ENCODE data around the gene RTP2.

The RTP2 gene

DNA sequence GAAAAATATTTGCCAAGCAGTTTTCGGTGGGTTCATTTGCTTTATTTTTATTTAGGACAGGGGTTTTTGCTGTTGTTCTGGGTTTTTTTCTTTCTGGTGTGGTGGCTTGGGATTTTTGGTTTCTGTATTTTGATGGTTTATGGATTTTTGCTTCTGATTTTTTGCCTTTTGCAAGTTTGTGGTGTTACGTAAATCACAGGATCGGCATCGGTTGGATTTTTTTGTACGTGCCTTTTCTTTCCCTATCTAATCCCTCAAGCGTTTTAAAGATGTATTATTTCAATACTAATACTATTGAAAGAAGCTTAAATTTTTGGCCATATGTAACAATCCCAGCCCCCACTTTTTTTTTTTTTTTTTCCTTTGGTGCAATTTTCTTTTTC lies 43.7 kb upstream of the RTP2 start:
- TF ChIP-seq, protein P1, sequence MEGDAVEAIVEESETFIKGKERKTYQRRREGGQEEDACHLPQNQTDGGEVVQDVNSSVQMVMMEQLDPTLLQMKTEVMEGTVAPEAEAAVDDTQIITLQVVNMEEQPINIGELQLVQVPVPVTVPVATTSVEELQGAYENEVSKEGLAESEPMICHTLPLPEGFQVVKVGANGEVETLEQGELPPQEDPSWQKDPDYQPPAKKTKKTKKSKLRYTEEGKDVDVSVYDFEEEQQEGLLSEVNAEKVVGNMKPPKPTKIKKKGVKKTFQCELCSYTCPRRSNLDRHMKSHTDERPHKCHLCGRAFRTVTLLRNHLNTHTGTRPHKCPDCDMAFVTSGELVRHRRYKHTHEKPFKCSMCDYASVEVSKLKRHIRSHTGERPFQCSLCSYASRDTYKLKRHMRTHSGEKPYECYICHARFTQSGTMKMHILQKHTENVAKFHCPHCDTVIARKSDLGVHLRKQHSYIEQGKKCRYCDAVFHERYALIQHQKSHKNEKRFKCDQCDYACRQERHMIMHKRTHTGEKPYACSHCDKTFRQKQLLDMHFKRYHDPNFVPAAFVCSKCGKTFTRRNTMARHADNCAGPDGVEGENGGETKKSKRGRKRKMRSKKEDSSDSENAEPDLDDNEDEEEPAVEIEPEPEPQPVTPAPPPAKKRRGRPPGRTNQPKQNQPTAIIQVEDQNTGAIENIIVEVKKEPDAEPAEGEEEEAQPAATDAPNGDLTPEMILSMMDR (IDR thresholded peaks at IDR 0.05; ENCODE audit: control insufficient read depth, extremely low read depth, insufficient read depth): no peak
- no peak for DNase-seq (ENCODE audit: low read depth)
- H3K4me3 ChIP-seq (ENCODE audit: low read depth, low read length): peak overlapping the region; percentile 89

DNA sequence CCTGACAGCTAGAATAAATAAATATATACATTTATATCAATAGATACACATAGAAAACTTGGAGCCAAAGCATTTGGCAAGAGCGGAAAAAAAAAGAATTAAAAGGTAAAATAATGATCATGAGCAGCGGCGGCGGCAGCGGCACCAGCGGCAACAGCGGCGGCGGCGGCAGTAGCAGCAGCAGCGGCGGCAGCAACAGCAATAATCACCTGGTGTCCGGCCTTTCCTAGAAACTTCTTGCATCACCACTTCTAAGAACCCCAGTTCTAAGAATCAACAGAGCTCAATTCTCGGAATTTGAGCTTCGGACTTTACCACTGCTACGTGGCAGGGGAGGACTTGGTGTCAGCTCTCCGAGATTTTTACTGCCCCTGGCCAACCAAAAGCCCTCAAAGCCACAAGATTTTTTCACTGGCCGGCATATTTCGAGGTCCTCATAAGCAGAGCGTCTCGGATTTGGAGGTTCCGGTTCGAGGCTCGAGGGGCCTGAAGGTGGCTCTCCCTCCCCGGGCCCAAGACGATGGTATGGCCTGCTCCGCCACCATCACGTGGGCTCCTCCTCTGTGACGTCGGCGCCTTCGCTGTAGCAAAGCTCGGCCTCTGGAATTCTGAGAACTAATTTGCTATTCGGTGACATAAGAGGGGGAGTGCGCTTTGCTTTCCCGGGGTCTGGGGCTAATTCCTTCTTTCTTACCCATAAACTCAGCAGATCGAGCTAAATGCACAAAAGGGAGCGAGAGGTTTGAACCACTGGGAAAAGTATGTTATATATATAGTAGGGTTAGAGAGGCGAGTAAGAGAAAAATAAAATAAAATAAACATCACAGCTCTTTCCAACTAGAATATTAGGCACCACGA lies 43.1 kb upstream of the RTP2 start, which contains the start of gene BCL6:
BCL6 (minus strand) TSS at position 268 of the 858 bp plus-strand sequence. CDS start 11,775 bp downstream, outside the sequence.
- DNase-seq (ENCODE audit: low read depth): peak; percentile 97
- H3K4me3 ChIP-seq (ENCODE audit: low read depth, low read length): peak within 1 kb of the TSS; percentile 89
- TF ChIP-seq, protein P1 (IDR thresholded peaks at IDR 0.05; ENCODE audit: control insufficient read depth, extremely low read depth, insufficient read depth): no peak

DNA sequence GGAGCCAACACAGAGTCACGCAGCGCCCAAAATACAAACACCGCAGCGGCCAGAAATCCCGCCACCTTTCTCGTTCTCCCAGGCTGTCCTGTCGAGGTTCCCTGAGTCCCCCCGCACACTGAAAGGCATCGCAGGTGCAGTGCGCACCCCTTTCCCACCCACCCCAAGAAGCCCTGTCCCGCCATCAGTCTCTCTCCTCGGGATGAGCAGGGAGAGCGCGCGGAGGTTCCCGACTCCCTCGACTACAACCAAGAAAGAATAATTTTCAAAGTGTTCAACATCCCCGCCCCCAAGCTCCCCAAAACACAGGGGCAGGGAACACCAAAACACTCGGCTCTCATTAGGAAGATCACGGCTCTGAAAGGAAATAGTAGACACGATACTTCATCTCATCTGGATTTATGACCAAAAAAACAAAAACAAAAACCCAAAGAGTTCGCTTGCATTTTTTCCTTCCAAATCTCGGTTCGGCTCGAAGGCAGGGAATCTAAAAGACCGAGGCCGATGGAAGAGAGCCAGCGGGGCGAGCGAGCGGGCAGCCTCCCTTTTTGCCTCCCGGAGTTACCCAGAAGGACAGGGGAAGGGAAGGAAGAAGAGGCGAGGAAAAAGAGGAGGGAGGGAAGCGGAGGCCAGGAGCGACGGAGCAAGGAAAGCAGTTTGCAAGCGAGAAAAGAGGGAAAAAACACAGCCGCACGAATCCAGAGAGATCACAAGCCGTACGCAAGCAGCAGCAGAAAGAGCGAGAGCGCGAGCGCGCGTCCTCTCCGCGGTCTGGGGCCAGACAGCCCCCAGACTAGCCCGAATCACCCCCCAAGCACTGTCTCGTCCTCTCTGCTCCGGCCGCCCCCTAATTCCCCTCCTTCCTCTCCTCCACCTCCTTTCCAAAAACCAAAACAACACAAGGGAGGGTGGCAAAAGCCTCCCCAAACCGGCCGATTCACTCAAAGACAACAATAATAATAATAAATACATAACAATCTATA lies 42.1 kb upstream of the RTP2 start:
- peak overlapping the region; percentile 89 for H3K4me3 ChIP-seq (ENCODE audit: low read depth, low read length)
- TF ChIP-seq, protein P1 (IDR thresholded peaks at IDR 0.05; ENCODE audit: control insufficient read depth, extremely low read depth, insufficient read depth): no peak
- DNase-seq (ENCODE audit: low read depth): no peak

DNA sequence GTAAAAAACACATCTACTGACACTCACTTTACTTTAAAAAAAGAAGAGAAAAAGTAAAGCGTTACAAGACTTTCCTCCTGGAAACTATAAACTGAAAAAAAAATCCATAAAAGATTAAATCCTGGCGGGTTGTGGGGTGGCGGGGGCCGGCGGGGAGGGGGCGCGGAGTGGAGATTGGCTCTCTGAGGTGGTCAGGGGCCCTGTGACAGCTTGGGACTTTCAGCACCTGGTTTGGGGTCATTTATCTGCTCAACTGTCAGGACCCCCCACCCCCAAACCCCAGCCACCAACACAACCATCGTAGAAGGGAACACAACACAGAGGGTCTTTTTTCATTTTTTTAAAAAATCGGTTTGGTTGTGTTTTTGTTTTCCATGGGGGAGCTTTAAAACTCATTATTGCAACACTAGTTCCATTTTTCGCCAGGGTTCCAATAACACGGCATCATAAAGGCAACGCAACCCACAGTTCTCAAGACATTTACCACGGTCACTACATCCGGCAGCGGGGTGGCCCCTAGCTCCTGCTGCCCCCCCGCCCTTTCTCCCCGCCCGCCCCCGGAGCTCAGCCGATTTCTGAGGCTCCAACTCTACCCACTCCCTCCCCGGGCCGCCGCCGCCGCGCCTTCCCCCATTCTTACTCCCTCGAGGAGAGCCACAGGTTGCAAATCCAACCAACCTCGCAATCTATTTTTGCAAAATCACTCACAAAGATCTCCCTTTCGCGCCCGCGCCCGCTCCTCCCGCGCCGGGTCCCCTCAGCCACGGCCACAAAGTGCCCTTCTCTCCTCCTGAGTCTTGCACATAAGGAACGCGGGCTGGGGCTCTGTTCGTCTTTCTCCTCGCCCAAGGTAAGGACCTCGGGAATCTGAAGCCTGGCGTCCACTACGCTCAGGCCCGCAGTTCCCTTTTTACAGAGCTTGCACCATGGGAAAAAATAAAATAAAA lies 41.1 kb upstream of the RTP2 start:
- no peak for DNase-seq (ENCODE audit: low read depth)
- TF ChIP-seq, protein P1 (IDR thresholded peaks at IDR 0.05; ENCODE audit: control insufficient read depth, extremely low read depth, insufficient read depth): no peak
- peak overlapping the region; percentile 89 for H3K4me3 ChIP-seq (ENCODE audit: low read depth, low read length)

DNA sequence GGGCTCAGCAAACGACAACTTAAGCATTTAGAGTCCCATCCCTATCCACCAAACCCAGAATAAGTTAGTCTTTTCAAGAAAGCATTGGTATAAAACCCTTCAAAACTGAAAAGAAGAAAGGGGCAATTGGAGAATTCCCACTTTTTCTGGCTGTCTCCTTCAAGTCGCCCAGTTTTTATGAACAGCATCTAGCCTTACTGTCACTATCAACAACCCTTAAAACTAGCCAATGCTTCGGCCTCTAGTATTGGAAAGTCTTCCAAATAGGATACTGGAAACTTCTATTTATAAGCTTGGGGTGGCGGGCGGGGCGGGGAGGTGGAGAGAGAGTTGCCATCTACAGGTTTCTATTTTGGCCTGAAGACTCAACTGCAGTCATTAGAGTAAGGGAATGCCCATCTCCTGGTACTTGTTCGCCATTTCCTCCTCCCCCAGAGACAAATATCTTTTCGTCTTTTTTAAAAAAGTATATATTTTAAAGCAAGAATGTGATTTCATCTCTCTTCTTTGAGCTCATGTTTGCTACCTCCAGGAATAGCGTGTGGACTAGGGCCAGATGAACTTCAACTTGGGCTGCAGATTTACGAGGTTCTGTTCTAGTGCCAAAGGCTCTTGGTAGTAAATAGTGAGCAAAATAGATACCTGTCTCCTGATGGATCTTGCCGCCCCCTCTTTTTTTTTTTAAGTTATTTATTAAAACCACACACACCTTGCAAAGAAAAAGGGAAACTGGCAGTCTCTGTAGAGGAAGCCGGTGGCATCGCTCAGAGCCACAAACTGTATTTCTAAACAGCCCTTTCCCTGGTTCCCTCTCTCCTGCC lies 40.2 kb upstream of the RTP2 start:
- peak overlapping the region; percentile 89 for H3K4me3 ChIP-seq (ENCODE audit: low read depth, low read length)
- peak; percentile 92 for DNase-seq (ENCODE audit: low read depth)
- TF ChIP-seq, protein P1 (IDR thresholded peaks at IDR 0.05; ENCODE audit: control insufficient read depth, extremely low read depth, insufficient read depth): 0 out of 2 replicates have a peak, but pooled peaks have one; percentile 1
